HFFc6 (cell line): Measurements from ENCODE around the gene POU3F1. TPM values are rescaled to one million over a fixed set of nuclear protein-coding genes. Genes with fewer than 3 reads are reported as not detected.

Experiments
- DNase-seq: peaks from one replicate; pipeline ENCODE4 v3.0.0-alpha.2; 2018
- H3K27ac Mint-ChIP-seq: 2 replicates; pipeline ENCODE4 v1.8.0; 2020; ENCODE audit warnings: mild to moderate bottlenecking, mixed read lengths
- H3K27me3 Mint-ChIP-seq: 2 replicates; pipeline ENCODE4 v1.8.0; 2021; ENCODE audit warnings: mild to moderate bottlenecking, moderate library complexity, mixed read lengths; ENCODE audit not compliant: insufficient read depth
- H3K36me3 Mint-ChIP-seq: 2 replicates; pipeline ENCODE4 v1.8.0; 2021; ENCODE audit warnings: low read depth, mixed read lengths
- H3K4me1 Mint-ChIP-seq: 2 replicates; pipeline ENCODE4 v1.8.0; 2020; ENCODE audit warnings: low read depth, mixed read lengths
- H3K4me3 Mint-ChIP-seq: 2 replicates; pipeline ENCODE4 v1.8.0; 2020; ENCODE audit warnings: mild to moderate bottlenecking, moderate library complexity, mixed read lengths
- H3K9me3 Mint-ChIP-seq: 2 replicates; pipeline ENCODE4 v1.8.0; 2020; ENCODE audit warnings: mild to moderate bottlenecking, mixed read lengths
- total RNA-seq, 6 experiments: library from RNA; stranded (reverse); fragmentation: NEBNext Ultra II Directional; extraction: Animal tissue kit (Norgen Biotek cat#: 25700); gene quantifications; 2 replicates in 1 of 6; 3 replicates in 5 of 6; pipeline ENCODE4 v1.2.3, GENCODE V29; 2021
- TF ChIP-seq, protein P1 (sequence below): fragments of 200-600 bp; sonication (generic); IDR thresholded peaks from 2 replicates; pipeline ENCODE4 v1.5.0; 2021; ENCODE audit warnings: antibody characterized with exemption, mild to moderate bottlenecking

Gene POU3F1
- total RNA-seq, 6 experiments from 2014 or later = 0.11 TPM; not detected in 5

GRCh38 chr1:38064197-38064903 is 17.8 kb upstream of the POU3F1 start:
- Mint-ChIP-seq H3K27me3 (peaks cover 19% of the 10 kb centered on the region), H3K27ac (peak overlapping the region; percentile 65), H3K4me3 (0 out of 2 replicates have a peak overlapping the region, but pooled peaks have one; percentile 28), H3K4me1 (peaks cover 11% of the 10 kb centered on the region), H3K36me3 (no peaks in the 10 kb centered on the region), H3K9me3 (no peaks in the 10 kb centered on the region)
- TF ChIP-seq, protein P1, sequence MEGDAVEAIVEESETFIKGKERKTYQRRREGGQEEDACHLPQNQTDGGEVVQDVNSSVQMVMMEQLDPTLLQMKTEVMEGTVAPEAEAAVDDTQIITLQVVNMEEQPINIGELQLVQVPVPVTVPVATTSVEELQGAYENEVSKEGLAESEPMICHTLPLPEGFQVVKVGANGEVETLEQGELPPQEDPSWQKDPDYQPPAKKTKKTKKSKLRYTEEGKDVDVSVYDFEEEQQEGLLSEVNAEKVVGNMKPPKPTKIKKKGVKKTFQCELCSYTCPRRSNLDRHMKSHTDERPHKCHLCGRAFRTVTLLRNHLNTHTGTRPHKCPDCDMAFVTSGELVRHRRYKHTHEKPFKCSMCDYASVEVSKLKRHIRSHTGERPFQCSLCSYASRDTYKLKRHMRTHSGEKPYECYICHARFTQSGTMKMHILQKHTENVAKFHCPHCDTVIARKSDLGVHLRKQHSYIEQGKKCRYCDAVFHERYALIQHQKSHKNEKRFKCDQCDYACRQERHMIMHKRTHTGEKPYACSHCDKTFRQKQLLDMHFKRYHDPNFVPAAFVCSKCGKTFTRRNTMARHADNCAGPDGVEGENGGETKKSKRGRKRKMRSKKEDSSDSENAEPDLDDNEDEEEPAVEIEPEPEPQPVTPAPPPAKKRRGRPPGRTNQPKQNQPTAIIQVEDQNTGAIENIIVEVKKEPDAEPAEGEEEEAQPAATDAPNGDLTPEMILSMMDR = no peak
- DNase-seq = peak; percentile 74

DNA sequence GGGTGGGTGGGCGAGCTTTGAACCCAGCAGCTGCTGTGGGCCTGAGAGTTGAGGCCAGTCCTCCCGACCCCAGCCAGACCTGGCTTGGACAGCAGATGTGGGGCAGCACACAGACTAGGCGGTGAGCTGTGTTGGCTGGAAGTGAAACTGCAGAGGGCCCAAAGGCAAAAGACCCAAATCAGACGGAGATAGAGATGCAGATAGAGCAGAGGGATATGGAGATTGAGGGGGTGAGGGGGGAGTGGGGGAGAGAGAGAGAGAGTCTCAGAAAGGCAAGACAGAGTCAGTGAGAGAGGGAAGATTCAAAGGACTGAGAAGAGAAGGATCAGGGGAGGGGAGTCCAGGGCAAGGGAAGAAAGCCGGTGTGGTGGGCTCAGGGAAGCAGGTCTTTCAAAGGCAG is 17.0 kb upstream of the POU3F1 start:
- Mint-ChIP-seq H3K27ac (no peak overlapping the region), H3K36me3 (no peaks in the 10 kb centered on the region), H3K4me3 (no peak overlapping the region), H3K4me1 (peaks cover 11% of the 10 kb centered on the region), H3K9me3 (no peaks in the 10 kb centered on the region), H3K27me3 (peaks cover 21% of the 10 kb centered on the region)
- no peak for DNase-seq
- TF ChIP-seq, protein P1 = no peak

DNA sequence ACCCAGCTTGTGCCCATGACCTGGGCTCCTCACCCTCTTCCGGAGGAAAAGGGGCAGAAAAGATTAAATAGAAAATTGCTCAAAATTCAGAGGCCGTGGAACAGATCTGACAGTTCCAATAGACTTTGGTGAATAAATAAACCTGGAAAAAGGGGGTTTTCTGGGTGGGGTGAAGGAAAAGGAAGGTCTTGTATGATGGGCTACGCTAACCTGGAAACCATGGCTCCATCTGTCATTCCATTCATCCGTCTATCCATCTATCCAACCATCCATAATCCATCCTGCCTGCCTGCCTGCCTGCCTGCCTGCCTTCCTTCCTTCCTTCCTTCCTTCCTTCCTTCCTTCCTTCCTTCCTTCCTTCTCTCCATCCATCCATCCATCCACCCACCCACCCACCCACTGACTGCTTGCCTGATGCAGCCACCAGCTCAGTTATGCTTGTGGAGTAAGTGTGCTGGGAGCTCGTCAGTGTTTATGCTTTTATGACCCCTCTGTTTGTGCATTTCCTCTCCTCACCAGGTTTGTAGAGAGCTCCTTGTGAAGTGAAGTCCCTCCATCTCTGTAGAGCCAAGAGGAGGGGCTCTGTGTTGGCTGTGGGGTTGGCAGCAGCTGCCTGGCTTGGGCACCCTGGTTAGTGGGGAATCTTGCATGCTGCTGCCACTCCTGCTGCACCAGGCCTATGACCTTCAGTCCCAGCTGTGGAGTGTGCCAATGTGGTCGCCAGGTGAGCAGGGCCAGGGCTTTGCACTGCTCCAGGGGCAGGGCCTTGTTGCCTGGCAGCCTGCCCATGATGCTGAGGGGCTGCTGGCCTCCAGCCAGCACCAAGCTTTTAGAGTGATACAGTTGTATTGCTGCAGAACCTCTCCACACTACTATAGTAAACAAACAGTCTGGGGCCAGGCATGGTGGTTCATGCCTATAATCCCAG is 16.0 kb upstream of the POU3F1 start:
- TF ChIP-seq, protein P1 = no peak
- H3K4me3 Mint-ChIP-seq = no peak overlapping the region
- H3K9me3 Mint-ChIP-seq = no peaks in the 10 kb centered on the region
- H3K27ac Mint-ChIP-seq = no peak overlapping the region
- DNase-seq = no peak
- H3K36me3 Mint-ChIP-seq = no peaks in the 10 kb centered on the region
- peaks cover 24% of the 10 kb centered on the region for H3K27me3 Mint-ChIP-seq
- H3K4me1 Mint-ChIP-seq = peaks cover 11% of the 10 kb centered on the region

DNA sequence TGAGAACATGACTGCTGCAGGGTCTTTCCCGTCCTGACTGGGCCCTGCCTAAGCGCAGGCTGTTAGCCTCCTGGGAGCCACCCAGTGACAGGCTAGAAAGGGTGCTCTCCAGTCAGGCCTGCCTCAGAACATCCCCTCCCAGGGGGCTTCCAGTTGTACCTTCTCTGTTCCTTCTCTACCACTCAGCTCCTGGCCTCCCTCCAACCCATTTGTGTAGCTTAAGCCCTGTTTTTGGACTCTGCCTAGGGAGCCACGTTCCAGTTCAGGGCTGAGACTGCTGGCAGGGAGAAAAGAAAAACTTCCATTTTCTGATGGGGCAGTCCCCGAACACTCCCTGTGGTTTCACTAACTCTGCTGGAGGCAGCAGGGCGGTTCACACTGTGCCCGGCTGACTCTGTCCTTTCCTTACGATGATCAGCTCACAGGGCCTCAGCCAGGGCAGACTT is 15.3 kb upstream of the POU3F1 start:
- TF ChIP-seq, protein P1 = no peak
- DNase-seq = no peak
- Mint-ChIP-seq H3K4me1 (peaks cover 11% of the 10 kb centered on the region), H3K36me3 (no peaks in the 10 kb centered on the region), H3K27me3 (peaks cover 20% of the 10 kb centered on the region), H3K9me3 (no peaks in the 10 kb centered on the region), H3K27ac (no peak overlapping the region), H3K4me3 (no peak overlapping the region)

GRCh38 chr1:38061290-38061689 is 14.7 kb upstream of the POU3F1 start:
- no peak for DNase-seq
- TF ChIP-seq, protein P1 = no peak
- Mint-ChIP-seq H3K4me3 (no peak overlapping the region), H3K4me1 (peaks cover 11% of the 10 kb centered on the region), H3K9me3 (no peaks in the 10 kb centered on the region), H3K27ac (no peak overlapping the region), H3K27me3 (peaks cover 19% of the 10 kb centered on the region), H3K36me3 (no peaks in the 10 kb centered on the region)
